ENCODE measurements around the gene OR1E2. TPM values are rescaled to one million over a fixed set of nuclear protein-coding genes. Genes with fewer than 3 reads are reported as not detected.

Gene OR1E2
- polyA plus RNA-seq, 3 donors = not detected

- Mint-ChIP-seq H3K27ac (no peak overlapping the region), H3K4me1 (no peaks in the 10 kb centered on the region), H3K27me3 (ENCODE audit: low read depth in 3 of 3) (peaks cover 0 to 5% (median 1%) of the 10 kb centered on the region in 3 donors), H3K4me3 (no peak overlapping the region), H3K36me3 (no peaks in the 10 kb centered on the region), H3K9me3 (peaks cover 0 to 5% (median 2%) of the 10 kb centered on the region in 7 donors)
- Histone ChIP-seq H3K4me1 (ENCODE audit: control insufficient read depth in 1 of 2, insufficient read depth in 2 of 2, low read length in 2 of 2) (no peaks in the 10 kb centered on the region), H3K9me3 (replicated peaks in 1 of 2; ENCODE audit: control insufficient read depth in 1 of 2, insufficient read depth in 1 of 2, low read length in 2 of 2) (no peaks in the 10 kb centered on the region), H3K36me3 (replicated peaks in 1 of 2; ENCODE audit: control insufficient read depth in 1 of 2, insufficient read depth in 2 of 2, low read length in 2 of 2) (no peaks in the 10 kb centered on the region), H3K9ac (ENCODE audit: insufficient read depth, low read length, poor library complexity, severe bottlenecking) (no peak overlapping the region), H4K20me1 (ENCODE audit: insufficient read depth, low read length) (no peaks in the 10 kb centered on the region), H3K4me3 (replicated peaks in 1 of 3; ENCODE audit: low read depth in 2 of 3, low read length in 3 of 3) (no peak overlapping the region), H2AFZ (ENCODE audit: insufficient read depth, low read depth, low read length, poor library complexity, severe bottlenecking) (no peak overlapping the region), H3K4me2 (replicated peaks; ENCODE audit: extremely low read depth, low read length, poor library complexity, severe bottlenecking) (no peak overlapping the region), H3K79me2 (ENCODE audit: insufficient read depth, low read length) (no peaks in the 10 kb centered on the region), H3K27me3 (ENCODE audit: control insufficient read depth in 2 of 2, insufficient read depth in 2 of 2, low read length in 2 of 2) (peaks cover 0 to 2% of the 10 kb centered on the region in 2 donors), H3K27ac (ENCODE audit: low read depth in 1 of 2, low read length in 2 of 2) (no peak overlapping the region)
- intact Hi-C loops (cut with micrococcal nuclease) = no loop called here
- no peak for TF ChIP-seq CTCF (IDR thresholded peaks at IDR 0.05)
- DNase-seq = no peak
- no CpG with 5 or more reads among the region's 2 CpGs for WGBS (ENCODE audit: insufficient coverage)
These were observed 31.9 kb downstream of the OR1E2 start for GRCh38 chr17:3401786-3402185.

DNA sequence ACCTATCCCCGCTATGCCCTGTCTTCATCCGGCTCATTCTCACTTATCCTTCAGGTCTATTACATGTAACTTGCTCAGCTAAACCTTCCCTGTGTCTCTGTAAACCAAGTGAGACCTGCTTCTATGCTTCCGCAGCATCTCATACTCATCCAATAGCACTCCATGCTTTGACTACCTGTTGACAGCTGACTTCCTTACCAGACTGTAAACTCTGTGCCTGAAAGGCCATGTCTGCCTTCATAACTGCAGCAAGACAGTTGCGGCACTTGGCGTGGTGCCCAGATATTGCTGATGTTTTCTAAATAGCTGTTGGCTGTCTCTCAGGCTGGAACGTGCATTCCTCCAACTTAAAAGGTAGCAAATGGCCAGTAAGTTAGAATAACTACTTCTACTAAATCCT is 33.6 kb downstream of the OR1E2 start:
- Histone ChIP-seq H4K20me1 (ENCODE audit: insufficient read depth, low read length) (no peaks in the 10 kb centered on the region), H3K9me3 (replicated peaks in 1 of 2; ENCODE audit: control insufficient read depth in 1 of 2, insufficient read depth in 1 of 2, low read length in 2 of 2) (no peaks in the 10 kb centered on the region), H2AFZ (ENCODE audit: insufficient read depth, low read depth, low read length, poor library complexity, severe bottlenecking) (no peak overlapping the region), H3K9ac (ENCODE audit: insufficient read depth, low read length, poor library complexity, severe bottlenecking) (no peak overlapping the region), H3K27me3 (ENCODE audit: control insufficient read depth in 2 of 2, insufficient read depth in 2 of 2, low read length in 2 of 2) (peaks cover 0 to 2% of the 10 kb centered on the region in 2 donors), H3K36me3 (replicated peaks in 1 of 2; ENCODE audit: control insufficient read depth in 1 of 2, insufficient read depth in 2 of 2, low read length in 2 of 2) (no peaks in the 10 kb centered on the region), H3K4me3 (replicated peaks in 1 of 3; ENCODE audit: low read depth in 2 of 3, low read length in 3 of 3) (no peak overlapping the region), H3K4me2 (replicated peaks; ENCODE audit: extremely low read depth, low read length, poor library complexity, severe bottlenecking) (no peak overlapping the region), H3K27ac (ENCODE audit: low read depth in 1 of 2, low read length in 2 of 2) (no peak overlapping the region), H3K79me2 (ENCODE audit: insufficient read depth, low read length) (no peaks in the 10 kb centered on the region), H3K4me1 (ENCODE audit: control insufficient read depth in 1 of 2, insufficient read depth in 2 of 2, low read length in 2 of 2) (no peaks in the 10 kb centered on the region)
- Mint-ChIP-seq H3K4me3 (no peak overlapping the region), H3K27me3 (ENCODE audit: low read depth in 3 of 3) (peaks cover 1 to 5% (median 2%) of the 10 kb centered on the region in 3 donors), H3K9me3 (peaks cover 0 to 2% (median 0%) of the 10 kb centered on the region in 7 donors), H3K4me1 (no peaks in the 10 kb centered on the region), H3K36me3 (no peaks in the 10 kb centered on the region), H3K27ac (no peak overlapping the region)
- TF ChIP-seq CTCF (IDR thresholded peaks at IDR 0.05) = no peak
- 76% methylated on average over 5 of the region's 6 CpGs for WGBS (ENCODE audit: insufficient coverage)
- intact Hi-C loops (cut with micrococcal nuclease) = no loop called here
- DNase-seq = no peak
